ENCODE data around the gene NWD2.

GRCh38 chr4:37471093-37471492, 226.6 kb downstream of the NWD2 start:
- no peak for TF ChIP-seq CTCF (IDR thresholded peaks at IDR 0.05; ENCODE audit: low read length)
- TF ChIP-seq EZH2 (optimal IDR thresholded peaks at IDR 0.05; ENCODE audit: low read depth, low read length) = no peak
